Measurements from ENCODE around the gene DHX30.
"Not testable (repeated sequence)": the region's sequence is repeated elsewhere in the genome, so short reads cannot be mapped to it uniquely, and the experiment has no call there.

The DHX30 gene

GRCh38 chr3:47802734-47803479 is at the start of gene DHX30:
Gene DHX30 (plus strand): TSS chr3:47803138. CDS start chr3:47810684, 7,546 bp downstream.
- DNase-seq = peak; percentile 88

- no peak for DNase-seq
These were observed 44.5 kb upstream of the DHX30 start for GRCh38 chr3:47758261-47759025.

- DNase-seq = not testable (repeated sequence)
These were observed 42.7 kb upstream of the DHX30 start for GRCh38 chr3:47760207-47760606.

GRCh38 chr3:47761046-47761445 is 41.9 kb upstream of the DHX30 start:
- DNase-seq = no peak

- DNase-seq = no peak
These were observed 40.7 kb upstream of the DHX30 start for GRCh38 chr3:47762233-47762632.

- DNase-seq = no peak
These were observed 36.8 kb upstream of the DHX30 start for GRCh38 chr3:47766186-47766585.

- no peak for DNase-seq
These were observed 30.9 kb upstream of the DHX30 start for GRCh38 chr3:47772047-47772446.

GRCh38 chr3:47772788-47773187 is 30.1 kb upstream of the DHX30 start:
- no peak for DNase-seq

- DNase-seq = no peak
These were observed 24.2 kb upstream of the DHX30 start for GRCh38 chr3:47778746-47779145.

- peak; percentile 69 for DNase-seq
These were observed 21.9 kb upstream of the DHX30 start for GRCh38 chr3:47780741-47781684.

GRCh38 chr3:47781685-47782445 is 21.1 kb upstream of the DHX30 start, which contains the start of gene SMARCC1:
Gene SMARCC1 (minus strand): TSS chr3:47781893. CDS start chr3:47781797, 96 bp downstream.
- DNase-seq = peak; percentile 99

- DNase-seq = no peak
These were observed 20.3 kb upstream of the DHX30 start for GRCh38 chr3:47782446-47783308.

- DNase-seq = no peak
These were observed 19.3 kb upstream of the DHX30 start for GRCh38 chr3:47783673-47784072.

GRCh38 chr3:47791193-47791855 is 11.6 kb upstream of the DHX30 start:
- DNase-seq = no peak

- DNase-seq = no peak
These were observed 10.2 kb upstream of the DHX30 start for GRCh38 chr3:47792699-47793098.

- no peak for DNase-seq
These were observed 8.4 kb upstream of the DHX30 start for GRCh38 chr3:47794544-47794943.

- DNase-seq = no peak
These were observed 3.2 kb upstream of the DHX30 start for GRCh38 chr3:47799733-47800132.

GRCh38 chr3:47803480-47804025 is 615 bp downstream of the DHX30 start:
- no peak for DNase-seq

- no peak for DNase-seq
These were observed 1.6 kb downstream of the DHX30 start for GRCh38 chr3:47804577-47804976.

GRCh38 chr3:47813551-47814177 is 10.7 kb downstream of the DHX30 start:
- DNase-seq = no peak
